AG10803 (cell line): Measurements from ENCODE around the gene PCSK5.

Experiments
- DNase-seq: peaks from one replicate; pipeline ENCODE4 v3.0.0; 2010; ENCODE audit warnings: low read depth
- H3K4me3 ChIP-seq: 2 replicates; pipeline ENCODE4 v1.5.1; 2011; ENCODE audit warnings: mild to moderate bottlenecking, low read length, control low read depth
- CTCF ChIP-seq: conservative IDR thresholded peaks from 2 replicates; pipeline ENCODE4 v1.5.1; 2011; ENCODE audit warnings: mild to moderate bottlenecking, low read length, control low read depth, inconsistent platforms

Gene PCSK5

GRCh38 chr9:75890472-75891276 is at the start of gene PCSK5:
PCSK5 (plus strand) TSS chr9:75890673; CDS start chr9:75891182, 509 bp downstream.
- DNase-seq: peak; percentile 87
- peak within 1 kb of the TSS; percentile 69 for H3K4me3 ChIP-seq
- no peak for TF ChIP-seq CTCF

GRCh38 chr9:75844321-75844720 is 46.2 kb upstream of the PCSK5 start:
- no peak for TF ChIP-seq CTCF
- no peak for DNase-seq
- H3K4me3 ChIP-seq: no peak overlapping the region

DNA sequence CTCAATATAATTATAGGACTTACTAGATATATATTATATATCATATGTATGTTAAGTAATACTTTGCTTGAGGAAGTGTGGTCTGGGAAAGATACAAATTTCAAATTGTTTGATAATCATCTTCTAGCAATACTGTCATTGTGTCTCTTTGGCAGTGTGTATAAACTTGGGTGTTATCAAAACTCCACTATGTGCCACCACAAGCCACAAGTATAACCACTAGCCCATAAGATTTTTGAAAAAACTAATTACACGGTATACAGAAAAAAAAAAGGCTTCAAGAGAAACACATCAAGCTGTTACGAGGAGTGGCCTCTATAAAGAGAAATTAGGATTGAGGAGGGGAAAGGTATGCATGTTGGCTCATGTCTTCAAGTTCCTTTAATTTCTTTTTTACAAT is 44.7 kb upstream of the PCSK5 start:
- H3K4me3 ChIP-seq: no peak overlapping the region
- no peak for TF ChIP-seq CTCF
- no peak for DNase-seq

GRCh38 chr9:75847085-75847484 is 43.4 kb upstream of the PCSK5 start:
- no peak for TF ChIP-seq CTCF
- DNase-seq: no peak
- H3K4me3 ChIP-seq: no peak overlapping the region

GRCh38 chr9:75850459-75851200 is 39.8 kb upstream of the PCSK5 start:
- no peak overlapping the region for H3K4me3 ChIP-seq
- DNase-seq: no peak
- TF ChIP-seq CTCF: no peak

- no peak for DNase-seq
- TF ChIP-seq CTCF: no peak
- no peak overlapping the region for H3K4me3 ChIP-seq
These were observed 38.6 kb upstream of the PCSK5 start for GRCh38 chr9:75851917-75852316.

DNA sequence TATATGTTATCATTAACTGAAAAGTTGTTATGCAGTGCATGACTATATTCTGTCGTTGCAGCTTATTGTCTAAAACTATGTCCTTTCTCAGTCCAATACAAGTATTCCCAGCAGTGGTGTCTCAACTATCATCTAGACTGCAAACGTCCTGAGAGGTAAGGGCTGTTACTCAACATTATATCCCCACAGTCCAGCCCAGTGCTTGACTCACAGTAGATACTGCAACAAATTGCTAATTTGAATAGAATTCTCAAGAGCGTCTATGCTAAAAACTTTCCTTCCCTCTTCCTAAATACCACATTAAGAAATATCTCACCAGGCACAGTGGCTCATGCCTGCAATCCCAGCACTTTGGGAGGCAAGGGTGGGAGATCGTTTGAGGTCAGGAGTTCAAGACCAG is 37.7 kb upstream of the PCSK5 start:
- DNase-seq: no peak
- no peak overlapping the region for H3K4me3 ChIP-seq
- no peak for TF ChIP-seq CTCF
